SK-N-SH (cell line): ENCODE measurements around the gene ZYG11A.

ENCODE experiments used
- EP300 ChIP-seq, 2 experiments: IDR thresholded peaks; 2 replicates each; pipeline versions ENCODE4 v1.4.0 to v1.6.1; 2012; ENCODE audit warnings: borderline replicate concordance in 1 of 2, low read depth in 1 of 2, low read length in 1 of 2
- JUND ChIP-seq: IDR thresholded peaks from 2 replicates; pipeline ENCODE4 v1.4.0; 2012
- POLR2AphosphoS5 ChIP-seq: IDR thresholded peaks from 2 replicates; pipeline ENCODE4 v1.6.1; 2012; ENCODE audit warnings: low read depth, low read length
- RFX5 ChIP-seq: IDR thresholded peaks from 2 replicates; pipeline ENCODE4 v1.6.1; 2012; ENCODE audit warnings: mild to moderate bottlenecking, improper control_type of control experiment, low read length
- TAF1 ChIP-seq: IDR thresholded peaks from 2 replicates; pipeline ENCODE4 v1.6.1; 2012; ENCODE audit warnings: low read depth, mild to moderate bottlenecking, low read length, moderate library complexity, borderline replicate concordance
- TF ChIP-seq, protein P1 (sequence below): fragments of 200-600 bp; sonication (generic); IDR thresholded peaks from 2 replicates; pipeline ENCODE4 v1.6.1; 2017; ENCODE audit warnings: antibody characterized with exemption, mild to moderate bottlenecking, moderate library complexity
- TF ChIP-seq, protein P2 (sequence below): IDR thresholded peaks from 2 replicates; pipeline ENCODE4 v1.6.1; 2012; ENCODE audit warnings: mild to moderate bottlenecking, low read depth, low read length, moderate library complexity

DNA sequence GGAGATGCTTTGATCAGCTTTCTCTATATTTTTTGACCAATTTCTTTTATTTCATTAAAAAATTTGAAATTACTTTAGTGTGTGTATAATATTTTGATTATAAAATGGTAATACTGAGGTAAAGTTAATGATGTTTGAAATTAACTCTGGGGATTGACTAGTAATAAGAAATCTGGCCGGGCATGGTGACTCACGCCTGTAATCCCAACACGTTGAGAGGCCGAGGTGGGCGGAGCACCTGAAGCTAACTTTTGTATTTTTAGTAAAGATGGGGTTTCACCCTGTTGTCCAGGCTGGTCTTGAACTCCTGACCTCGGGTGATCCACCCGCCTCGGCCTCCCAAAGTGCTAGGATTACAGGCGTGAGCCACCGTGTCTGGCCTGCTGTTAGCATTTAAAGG, 102.0 kb downstream of the ZYG11A start:
- TF ChIP-seq, protein P1, sequence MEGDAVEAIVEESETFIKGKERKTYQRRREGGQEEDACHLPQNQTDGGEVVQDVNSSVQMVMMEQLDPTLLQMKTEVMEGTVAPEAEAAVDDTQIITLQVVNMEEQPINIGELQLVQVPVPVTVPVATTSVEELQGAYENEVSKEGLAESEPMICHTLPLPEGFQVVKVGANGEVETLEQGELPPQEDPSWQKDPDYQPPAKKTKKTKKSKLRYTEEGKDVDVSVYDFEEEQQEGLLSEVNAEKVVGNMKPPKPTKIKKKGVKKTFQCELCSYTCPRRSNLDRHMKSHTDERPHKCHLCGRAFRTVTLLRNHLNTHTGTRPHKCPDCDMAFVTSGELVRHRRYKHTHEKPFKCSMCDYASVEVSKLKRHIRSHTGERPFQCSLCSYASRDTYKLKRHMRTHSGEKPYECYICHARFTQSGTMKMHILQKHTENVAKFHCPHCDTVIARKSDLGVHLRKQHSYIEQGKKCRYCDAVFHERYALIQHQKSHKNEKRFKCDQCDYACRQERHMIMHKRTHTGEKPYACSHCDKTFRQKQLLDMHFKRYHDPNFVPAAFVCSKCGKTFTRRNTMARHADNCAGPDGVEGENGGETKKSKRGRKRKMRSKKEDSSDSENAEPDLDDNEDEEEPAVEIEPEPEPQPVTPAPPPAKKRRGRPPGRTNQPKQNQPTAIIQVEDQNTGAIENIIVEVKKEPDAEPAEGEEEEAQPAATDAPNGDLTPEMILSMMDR: no peak
- no peak for TF ChIP-seq POLR2AphosphoS5
- no peak for TF ChIP-seq EP300 (IDR thresholded peaks at IDR 0.05; ENCODE audit: borderline replicate concordance in 1 of 2, low read depth in 1 of 2, low read length in 1 of 2)
- no peak for TF ChIP-seq TAF1
- no peak for TF ChIP-seq RFX5
- TF ChIP-seq, protein P2, sequence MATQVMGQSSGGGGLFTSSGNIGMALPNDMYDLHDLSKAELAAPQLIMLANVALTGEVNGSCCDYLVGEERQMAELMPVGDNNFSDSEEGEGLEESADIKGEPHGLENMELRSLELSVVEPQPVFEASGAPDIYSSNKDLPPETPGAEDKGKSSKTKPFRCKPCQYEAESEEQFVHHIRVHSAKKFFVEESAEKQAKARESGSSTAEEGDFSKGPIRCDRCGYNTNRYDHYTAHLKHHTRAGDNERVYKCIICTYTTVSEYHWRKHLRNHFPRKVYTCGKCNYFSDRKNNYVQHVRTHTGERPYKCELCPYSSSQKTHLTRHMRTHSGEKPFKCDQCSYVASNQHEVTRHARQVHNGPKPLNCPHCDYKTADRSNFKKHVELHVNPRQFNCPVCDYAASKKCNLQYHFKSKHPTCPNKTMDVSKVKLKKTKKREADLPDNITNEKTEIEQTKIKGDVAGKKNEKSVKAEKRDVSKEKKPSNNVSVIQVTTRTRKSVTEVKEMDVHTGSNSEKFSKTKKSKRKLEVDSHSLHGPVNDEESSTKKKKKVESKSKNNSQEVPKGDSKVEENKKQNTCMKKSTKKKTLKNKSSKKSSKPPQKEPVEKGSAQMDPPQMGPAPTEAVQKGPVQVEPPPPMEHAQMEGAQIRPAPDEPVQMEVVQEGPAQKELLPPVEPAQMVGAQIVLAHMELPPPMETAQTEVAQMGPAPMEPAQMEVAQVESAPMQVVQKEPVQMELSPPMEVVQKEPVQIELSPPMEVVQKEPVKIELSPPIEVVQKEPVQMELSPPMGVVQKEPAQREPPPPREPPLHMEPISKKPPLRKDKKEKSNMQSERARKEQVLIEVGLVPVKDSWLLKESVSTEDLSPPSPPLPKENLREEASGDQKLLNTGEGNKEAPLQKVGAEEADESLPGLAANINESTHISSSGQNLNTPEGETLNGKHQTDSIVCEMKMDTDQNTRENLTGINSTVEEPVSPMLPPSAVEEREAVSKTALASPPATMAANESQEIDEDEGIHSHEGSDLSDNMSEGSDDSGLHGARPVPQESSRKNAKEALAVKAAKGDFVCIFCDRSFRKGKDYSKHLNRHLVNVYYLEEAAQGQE: no peak
- TF ChIP-seq JUND: no peak
